Panc1 (cell line): ENCODE results near the gene CSTF1. TPM values are rescaled to one million over a fixed set of nuclear protein-coding genes. Genes with fewer than 3 reads are reported as not detected.

Experiments
- ATAC-seq: fragments of 200-7000 bp; cut with Tn5 transposase; 2 replicates; pipeline ENCODE4 v1.9.1; 2020; ENCODE audit warnings: mild to moderate bottlenecking, moderate library complexity
- BruUV-seq: library from RNA; stranded (reverse); fragments of 400-500 nt; replicated peaks from 2 replicates; lab custom pipeline; 2021; lab: Mats Ljungman, UMichigan
- CTCF ChIA-PET: fragments of 300-600 bp; sonication (Branson Sonifier 250); formaldehyde crosslinking; loops from one replicate; lab custom pipeline; 2022; ENCODE audit warnings: antibody characterized with exemption; lab: Charles Lee
- POLR2A ChIA-PET: fragments of 300-600 bp; sonication (Branson Sonifier 250); formaldehyde crosslinking; loops from one replicate; lab custom pipeline; 2022; ENCODE audit warnings: antibody characterized with exemption; lab: Charles Lee
- DNase-seq: peaks from one replicate; pipeline ENCODE4 v3.0.0-alpha.2; 2010; ENCODE audit warnings: low read depth, low spot score
- H3K27ac ChIP-seq: 2 replicates; pipeline ENCODE4 v1.5.1; 2011; ENCODE audit warnings: mild to moderate bottlenecking, low read length, inconsistent platforms
- H3K27me3 ChIP-seq: fragments of 200-500 bp; sonication (Bioruptor generic); 2 replicates; pipeline ENCODE4 v1.6.0; 2014; ENCODE audit warnings: low read length, inconsistent platforms; ENCODE audit not compliant: control insufficient read depth, insufficient read depth
- H3K36me3 ChIP-seq: fragments of 200-500 bp; sonication (Bioruptor generic); 2 replicates; pipeline ENCODE4 v1.5.1; 2014; ENCODE audit warnings: inconsistent platforms, mild to moderate bottlenecking, low read length, moderate library complexity; ENCODE audit not compliant: control insufficient read depth, insufficient read depth
- H3K4me1 ChIP-seq: 2 replicates; pipeline ENCODE4 v1.5.1; 2011; ENCODE audit warnings: inconsistent platforms, mild to moderate bottlenecking, low read length, moderate library complexity; ENCODE audit not compliant: control insufficient read depth, insufficient read depth
- H3K4me3 ChIP-seq, 2 experiments: 2 replicates each; pipeline ENCODE4 v1.5.1; 2011 to 2012; ENCODE audit warnings: low read depth in 2 of 2, low read length in 2 of 2, mild to moderate bottlenecking in 2 of 2, inconsistent platforms in 1 of 2, moderate library complexity in 1 of 2
- H3K9me3 ChIP-seq: fragments of 200-500 bp; sonication (Bioruptor generic); 2 replicates; pipeline ENCODE4 v1.5.1; 2014; ENCODE audit warnings: low read depth, mild to moderate bottlenecking, inconsistent platforms, low read length, moderate library complexity; ENCODE audit not compliant: control insufficient read depth, insufficient read depth
- CTCF ChIP-seq: fragments of 450-650 bp; IDR thresholded peaks from 2 replicates; pipeline ENCODE4 v1.5.1; 2017; ENCODE audit warnings: mild to moderate bottlenecking
- POLR2AphosphoS5 ChIP-seq: IDR thresholded peaks from 2 replicates; pipeline ENCODE4 v1.6.1; 2012; ENCODE audit warnings: mild to moderate bottlenecking, low read depth, low read length, moderate library complexity
- REST ChIP-seq, 2 experiments: IDR thresholded peaks; 2 replicates each; pipeline ENCODE4 v1.6.1; 2011 to 2012; ENCODE audit warnings: low read depth in 2 of 2, control low read depth in 1 of 2, low read length in 1 of 2, mild to moderate bottlenecking in 1 of 2, moderate library complexity in 1 of 2; ENCODE audit not compliant: insufficient read depth in 1 of 2
- SIN3A ChIP-seq: IDR thresholded peaks from 2 replicates; pipeline ENCODE4 v1.6.1; 2012; ENCODE audit warnings: low read depth, mild to moderate bottlenecking, low read length, moderate library complexity, borderline replicate concordance; ENCODE audit not compliant: insufficient read depth
- TCF7L2 ChIP-seq: IDR thresholded peaks from 2 replicates; pipeline ENCODE4 v1.6.1; 2011; ENCODE audit warnings: mild to moderate bottlenecking, low read depth, low read length, inconsistent platforms
- in situ Hi-C: cut with HindIII; loops from 2 replicates; pipeline ENCODE4 v1.10.0; 2016; ENCODE audit warnings: low sequenced_read_pairs, low pct_unique_long_range_greater_than_20kb
- intact Hi-C: fragments of 100-400 bp; cut with micrococcal nuclease; formaldehyde crosslinking; loops from one replicate; pipeline ENCODE4 v1.10.0; 2022; ENCODE audit not compliant: unreplicated experiment
- total RNA-seq: library from RNA; stranded (reverse); gene quantifications from one replicate; pipeline ENCODE4 v1.2.1, GENCODE V29; 2021; ENCODE audit not compliant: unreplicated experiment

CSTF1 gene
- total RNA-seq, 1 experiment from 2014 or later = 46.3 TPM

GRCh38 chr20:56422076-56422823 lies 29.8 kb downstream of the CSTF1 start:
- in situ Hi-C loops = no loop called here
- Histone ChIP-seq H3K36me3 (no peaks in the 10 kb centered on the region), H3K4me3 (no peak overlapping the region), H3K4me1 (no peaks in the 10 kb centered on the region), H3K27me3 (no peaks in the 10 kb centered on the region), H3K27ac (no peak overlapping the region), H3K9me3 (no peaks in the 10 kb centered on the region)
- no peak for TF ChIP-seq TCF7L2
- no peak for TF ChIP-seq POLR2AphosphoS5
- no peak for TF ChIP-seq CTCF
- TF ChIP-seq REST (IDR thresholded peaks at IDR 0.05; ENCODE audit: insufficient read depth in 1 of 2, low read depth in 2 of 2, low read length in 1 of 2) = no peak
- TF ChIP-seq SIN3A = no peak
- DNase-seq (no peak), ATAC-seq (peak; percentile 65; the same call in 1 of the 2 replicates)
- ChIA-PET POLR2A (no interaction called here), CTCF (no interaction called here)
- intact Hi-C loops = no loop called here
- no TSS peak for BruUV-seq

GRCh38 chr20:56422824-56423189 lies 30.4 kb downstream of the CSTF1 start:
- BruUV-seq = no TSS peak
- Histone ChIP-seq H3K27ac (no peak overlapping the region), H3K4me1 (no peaks in the 10 kb centered on the region), H3K27me3 (no peaks in the 10 kb centered on the region), H3K4me3 (no peak overlapping the region), H3K36me3 (no peaks in the 10 kb centered on the region), H3K9me3 (no peaks in the 10 kb centered on the region)
- intact Hi-C loops = no loop called here
- no peak for ATAC-seq
- no peak for DNase-seq
- ChIA-PET CTCF (no interaction called here), POLR2A (no interaction called here)
- in situ Hi-C loops = no loop called here
- TF ChIP-seq TCF7L2 (no peak), CTCF (no peak), POLR2AphosphoS5 (no peak), REST (IDR thresholded peaks at IDR 0.05; ENCODE audit: insufficient read depth in 1 of 2, low read depth in 2 of 2, low read length in 1 of 2) (no peak), SIN3A (no peak)
